Measurements from ENCODE around the gene MRPL20. TPM values are rescaled to one million over a fixed set of nuclear protein-coding genes. Genes with fewer than 3 reads are reported as not detected.

MRPL20 gene
- total and polyA plus RNA-seq, 2 donors from 2014 or later: 103 to 221 TPM

DNA sequence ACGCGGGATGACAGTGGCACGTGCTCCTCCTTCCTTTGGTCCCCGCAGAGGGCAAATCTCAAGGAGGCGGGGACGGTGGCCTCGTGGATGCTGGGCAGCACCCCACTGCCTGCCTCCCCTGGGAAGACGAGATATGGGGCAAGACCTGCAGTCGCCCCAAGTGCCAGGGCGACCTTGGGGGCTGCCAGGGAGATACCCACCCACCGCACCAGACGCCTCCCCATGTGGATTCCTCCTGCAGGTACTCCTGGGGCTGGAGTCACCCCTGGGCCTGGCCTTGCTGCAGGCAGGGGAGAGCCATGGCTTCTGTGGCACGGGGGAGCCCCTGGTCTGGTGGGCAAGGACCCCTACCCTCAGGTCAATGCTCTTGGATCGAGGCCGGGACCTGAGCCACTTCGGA is 26.2 kb downstream of the MRPL20 start:
- H3K27ac ChIP-seq (ENCODE audit: low read depth in 2 of 2, low read length in 2 of 2): no peak overlapping the region
- TF ChIP-seq, protein P1, sequence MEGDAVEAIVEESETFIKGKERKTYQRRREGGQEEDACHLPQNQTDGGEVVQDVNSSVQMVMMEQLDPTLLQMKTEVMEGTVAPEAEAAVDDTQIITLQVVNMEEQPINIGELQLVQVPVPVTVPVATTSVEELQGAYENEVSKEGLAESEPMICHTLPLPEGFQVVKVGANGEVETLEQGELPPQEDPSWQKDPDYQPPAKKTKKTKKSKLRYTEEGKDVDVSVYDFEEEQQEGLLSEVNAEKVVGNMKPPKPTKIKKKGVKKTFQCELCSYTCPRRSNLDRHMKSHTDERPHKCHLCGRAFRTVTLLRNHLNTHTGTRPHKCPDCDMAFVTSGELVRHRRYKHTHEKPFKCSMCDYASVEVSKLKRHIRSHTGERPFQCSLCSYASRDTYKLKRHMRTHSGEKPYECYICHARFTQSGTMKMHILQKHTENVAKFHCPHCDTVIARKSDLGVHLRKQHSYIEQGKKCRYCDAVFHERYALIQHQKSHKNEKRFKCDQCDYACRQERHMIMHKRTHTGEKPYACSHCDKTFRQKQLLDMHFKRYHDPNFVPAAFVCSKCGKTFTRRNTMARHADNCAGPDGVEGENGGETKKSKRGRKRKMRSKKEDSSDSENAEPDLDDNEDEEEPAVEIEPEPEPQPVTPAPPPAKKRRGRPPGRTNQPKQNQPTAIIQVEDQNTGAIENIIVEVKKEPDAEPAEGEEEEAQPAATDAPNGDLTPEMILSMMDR (IDR thresholded peaks at IDR 0.05; ENCODE audit: borderline replicate concordance, extremely low read depth, insufficient read depth): no peak
- H3K36me3 ChIP-seq (ENCODE audit: control insufficient read depth in 2 of 3, insufficient read depth in 3 of 3, low read length in 3 of 3): peaks cover 0 to 5% (median under 1%) of the 10 kb centered on the region in 3 donors
- H3K9me3 ChIP-seq (ENCODE audit: control insufficient read depth in 2 of 3, insufficient read depth in 1 of 3, low read length in 3 of 3): no peaks in the 10 kb centered on the region
- DNase-seq (no peak), FAIRE-seq (no peak)
- no peak overlapping the region for H3K4me3 ChIP-seq (ENCODE audit: low read length in 3 of 3)
- no peak overlapping the region for H3K9ac ChIP-seq (ENCODE audit: low read length in 3 of 3)
- no peaks in the 10 kb centered on the region for H3K27me3 ChIP-seq (ENCODE audit: control insufficient read depth, insufficient read depth, low read length)
- H3K4me1 ChIP-seq (ENCODE audit: control insufficient read depth in 2 of 3, insufficient read depth in 2 of 3, low read depth in 1 of 3, low read length in 3 of 3): no peaks in the 10 kb centered on the region
- intact Hi-C loops (cut with DNase I): no loop called here

DNA sequence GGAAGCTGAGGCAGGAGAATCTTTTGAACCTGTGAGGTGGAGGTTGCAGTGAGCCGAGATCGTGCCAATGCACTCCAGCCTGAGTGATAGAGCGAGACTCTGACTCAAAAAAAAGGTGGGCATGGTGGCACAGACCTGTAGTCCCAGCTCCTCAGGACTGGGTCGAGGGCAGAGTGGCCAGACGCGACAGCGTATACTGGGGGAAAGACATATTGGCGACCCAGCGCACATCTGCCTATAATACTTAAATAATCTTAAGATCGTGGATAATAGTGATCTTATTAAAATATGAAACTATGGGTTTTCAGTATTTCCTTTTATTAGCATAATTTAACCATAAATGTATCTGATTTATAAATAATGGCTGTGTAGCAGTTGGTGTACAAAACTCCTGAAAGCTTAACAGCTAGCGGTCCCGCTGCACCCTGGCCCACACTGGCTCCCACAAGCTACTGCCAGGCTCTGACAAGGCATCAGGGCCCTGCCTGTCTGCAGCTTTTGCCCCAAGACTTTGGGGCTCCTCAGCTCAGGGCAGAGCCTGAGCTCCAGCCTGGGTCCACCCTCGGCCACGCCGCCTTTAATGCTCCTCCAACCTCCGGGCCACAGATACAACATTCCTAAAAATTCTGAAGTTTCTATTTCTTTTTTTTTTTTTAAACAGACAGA is 29.4 kb downstream of the MRPL20 start:
- no peaks in the 10 kb centered on the region for H3K27me3 ChIP-seq (ENCODE audit: control insufficient read depth, insufficient read depth, low read length)
- no peak overlapping the region for H3K9ac ChIP-seq (ENCODE audit: low read length in 3 of 3)
- no peaks in the 10 kb centered on the region for H3K9me3 ChIP-seq (ENCODE audit: control insufficient read depth in 2 of 3, insufficient read depth in 1 of 3, low read length in 3 of 3)
- intact Hi-C loops (cut with DNase I): no loop called here
- peaks cover 0 to 4% (median 0%) of the 10 kb centered on the region in 3 donors for H3K36me3 ChIP-seq (ENCODE audit: control insufficient read depth in 2 of 3, insufficient read depth in 3 of 3, low read length in 3 of 3)
- TF ChIP-seq, protein P1 (IDR thresholded peaks at IDR 0.05; ENCODE audit: borderline replicate concordance, extremely low read depth, insufficient read depth): no peak
- no peak overlapping the region for H3K4me3 ChIP-seq (ENCODE audit: low read length in 3 of 3)
- no peak for FAIRE-seq
- H3K4me1 ChIP-seq (ENCODE audit: control insufficient read depth in 2 of 3, insufficient read depth in 2 of 3, low read depth in 1 of 3, low read length in 3 of 3): peaks cover 0 to 12% (median 0%) of the 10 kb centered on the region in 3 donors
- no peak for DNase-seq
- H3K27ac ChIP-seq (ENCODE audit: low read depth in 2 of 2, low read length in 2 of 2): no peak overlapping the region

DNA sequence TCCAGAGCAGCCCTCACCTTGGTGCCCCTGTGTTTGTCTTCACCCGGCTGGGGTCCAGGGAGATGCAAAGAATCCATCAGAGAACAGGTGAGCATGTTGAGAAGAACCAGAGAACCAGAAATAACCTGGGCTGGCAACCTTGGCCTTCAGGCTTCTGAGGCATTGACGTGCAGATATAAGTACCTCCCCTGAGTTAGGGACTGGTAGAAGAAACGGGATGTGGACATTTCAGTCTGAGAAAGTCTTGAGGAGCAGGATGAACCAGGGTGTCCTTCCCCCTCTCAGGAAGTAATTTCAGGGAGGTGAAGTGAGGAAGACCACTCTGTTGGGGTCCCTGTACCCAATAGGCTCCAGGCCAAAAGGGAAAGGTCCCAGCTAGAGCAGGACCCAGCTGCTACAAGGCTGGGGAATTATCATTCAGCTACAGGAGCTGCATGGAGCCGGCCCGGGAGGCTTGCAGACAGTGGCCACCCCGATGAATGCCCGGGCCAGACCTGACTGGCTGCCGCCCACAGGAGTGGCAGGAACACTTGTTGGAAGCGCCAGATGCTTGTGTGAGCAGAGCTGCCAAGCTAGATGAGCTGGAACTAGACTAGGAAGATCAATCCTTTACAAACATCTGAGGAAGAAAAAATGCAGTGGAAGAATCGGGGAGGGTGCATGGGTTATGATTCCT is 30.4 kb downstream of the MRPL20 start:
- FAIRE-seq (no peak), DNase-seq (no peak)
- no peak overlapping the region for H3K27ac ChIP-seq (ENCODE audit: low read depth in 2 of 2, low read length in 2 of 2)
- peaks cover 0 to 19% (median 0%) of the 10 kb centered on the region in 3 donors for H3K4me1 ChIP-seq (ENCODE audit: control insufficient read depth in 2 of 3, insufficient read depth in 2 of 3, low read depth in 1 of 3, low read length in 3 of 3)
- no peak overlapping the region for H3K9ac ChIP-seq (ENCODE audit: low read length in 3 of 3)
- H3K9me3 ChIP-seq (ENCODE audit: control insufficient read depth in 2 of 3, insufficient read depth in 1 of 3, low read length in 3 of 3): no peaks in the 10 kb centered on the region
- H3K4me3 ChIP-seq (ENCODE audit: low read length in 3 of 3): no peak overlapping the region
- peaks cover 0 to 3% (median 0%) of the 10 kb centered on the region in 3 donors for H3K36me3 ChIP-seq (ENCODE audit: control insufficient read depth in 2 of 3, insufficient read depth in 3 of 3, low read length in 3 of 3)
- intact Hi-C loops (cut with DNase I): no loop called here
- no peaks in the 10 kb centered on the region for H3K27me3 ChIP-seq (ENCODE audit: control insufficient read depth, insufficient read depth, low read length)
- TF ChIP-seq, protein P1 (IDR thresholded peaks at IDR 0.05; ENCODE audit: borderline replicate concordance, extremely low read depth, insufficient read depth): no peak

Data from kidney (tissue), 14 donors.